Stimulated activated CD8-positive, alpha-beta memory T cell treated with anti-CD3 and anti-CD28 coated beads, Interleukin-7, amount 100 ng/mL, for 4 hours (primary cell): ENCODE data around the gene FASTKD1.
"Not testable (repeated sequence)": the region's sequence is repeated elsewhere in the genome, so short reads cannot be mapped to it uniquely, and the experiment has no call there.

ENCODE experiments used
- DNase-seq, 2 donors: peaks; one replicate each; pipeline ENCODE4 v3.0.0-alpha.2; 2020; ENCODE audit warnings: low read depth in 2 of 2

FASTKD1 gene, protein sequence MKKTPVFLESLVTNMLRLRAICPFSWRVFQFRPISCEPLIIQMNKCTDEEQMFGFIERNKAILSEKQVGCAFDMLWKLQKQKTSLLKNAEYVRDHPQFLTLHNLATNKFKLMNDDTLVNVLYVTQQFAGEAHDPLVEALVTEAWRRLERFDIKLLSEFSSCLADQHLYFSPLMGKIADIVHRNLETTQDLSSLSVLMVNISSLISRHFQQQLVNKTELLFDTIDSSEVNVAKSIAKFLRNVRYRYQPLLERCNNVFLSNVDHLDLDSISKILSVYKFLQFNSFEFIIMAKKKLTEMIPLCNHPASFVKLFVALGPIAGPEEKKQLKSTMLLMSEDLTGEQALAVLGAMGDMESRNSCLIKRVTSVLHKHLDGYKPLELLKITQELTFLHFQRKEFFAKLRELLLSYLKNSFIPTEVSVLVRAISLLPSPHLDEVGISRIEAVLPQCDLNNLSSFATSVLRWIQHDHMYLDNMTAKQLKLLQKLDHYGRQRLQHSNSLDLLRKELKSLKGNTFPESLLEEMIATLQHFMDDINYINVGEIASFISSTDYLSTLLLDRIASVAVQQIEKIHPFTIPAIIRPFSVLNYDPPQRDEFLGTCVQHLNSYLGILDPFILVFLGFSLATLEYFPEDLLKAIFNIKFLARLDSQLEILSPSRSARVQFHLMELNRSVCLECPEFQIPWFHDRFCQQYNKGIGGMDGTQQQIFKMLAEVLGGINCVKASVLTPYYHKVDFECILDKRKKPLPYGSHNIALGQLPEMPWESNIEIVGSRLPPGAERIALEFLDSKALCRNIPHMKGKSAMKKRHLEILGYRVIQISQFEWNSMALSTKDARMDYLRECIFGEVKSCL

DNA sequence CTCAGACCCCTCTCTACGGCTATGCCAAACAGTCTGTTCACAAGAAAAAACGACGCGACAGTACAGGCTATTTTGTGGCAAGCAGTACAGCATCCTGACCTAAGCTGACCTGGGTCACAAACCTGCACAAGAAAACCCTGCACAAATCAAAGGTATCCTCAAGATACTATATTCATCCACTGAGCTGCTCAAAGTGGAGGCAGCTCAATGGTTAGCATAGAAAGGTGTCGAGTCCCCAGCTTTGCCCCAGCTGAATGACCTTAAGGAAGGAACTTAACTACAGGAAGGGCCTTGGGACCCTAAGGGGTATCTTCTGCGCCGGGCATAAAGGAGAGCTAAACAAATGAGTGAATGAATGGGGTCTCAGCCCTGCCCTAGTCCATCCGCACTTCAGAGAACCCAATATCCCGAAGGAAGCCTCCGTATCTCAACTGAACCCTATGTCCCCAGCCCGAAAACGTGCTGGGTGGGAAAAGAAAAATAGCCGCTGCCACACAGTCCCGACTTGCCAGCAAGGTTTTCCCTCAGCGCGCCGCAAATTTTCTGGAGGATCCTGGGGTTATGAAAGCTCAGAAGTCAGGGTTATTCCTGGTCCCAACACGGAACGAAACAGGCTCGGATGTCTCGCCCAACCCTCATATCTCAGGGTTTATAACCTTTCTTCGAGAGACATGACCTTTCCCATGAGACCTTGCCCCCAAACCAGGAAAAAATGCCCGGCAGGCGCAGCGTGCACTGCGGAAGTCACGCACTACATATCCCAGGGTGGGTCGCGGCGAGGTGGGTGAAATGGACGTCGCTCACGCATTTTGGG is at the start of gene FASTKD1:
TSS of gene FASTKD1 (minus strand) at position 706 of the 814 bp plus-strand sequence. CDS start 1,836 bp downstream, outside the sequence.
- DNase-seq: peak; percentile 81 to 84

DNA sequence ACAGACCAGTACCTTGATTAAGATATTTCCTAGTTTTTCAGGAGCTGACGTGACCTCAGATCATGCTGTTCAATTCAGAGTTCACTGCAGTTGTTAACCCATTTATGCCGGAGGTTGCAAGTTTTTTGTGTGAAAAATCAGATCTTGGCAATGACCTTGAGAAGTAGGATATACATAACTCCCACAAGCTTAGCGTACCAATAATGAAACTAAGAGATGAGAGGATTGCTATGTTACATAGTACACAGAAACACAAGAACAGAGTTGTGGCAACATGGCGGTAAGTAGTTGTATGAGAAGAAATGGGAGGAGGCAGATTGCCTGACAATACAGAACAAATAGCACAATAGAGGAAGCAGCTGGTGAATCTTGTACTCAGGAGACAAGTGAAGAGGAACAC is 49.6 kb upstream of the FASTKD1 start:
- DNase-seq: no peak

DNA sequence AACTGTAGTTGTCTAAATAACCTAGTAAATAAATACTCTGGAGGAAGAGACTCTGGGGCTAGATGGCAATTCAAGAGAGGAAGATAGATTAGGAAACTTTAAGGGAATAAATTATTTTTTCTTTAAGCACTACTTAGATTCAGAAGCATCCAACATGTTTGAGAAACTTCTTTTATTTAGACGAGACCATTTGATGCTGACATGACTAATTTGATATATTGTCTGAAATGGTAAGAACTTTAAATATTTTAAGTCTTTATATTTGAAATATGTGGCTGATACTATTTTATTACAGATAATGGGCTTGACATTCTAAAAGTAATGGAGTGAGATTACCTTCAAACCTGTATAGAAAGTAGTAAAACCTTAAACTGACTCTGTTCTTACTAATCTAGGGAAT is 46.8 kb upstream of the FASTKD1 start:
- no peak for DNase-seq

DNA sequence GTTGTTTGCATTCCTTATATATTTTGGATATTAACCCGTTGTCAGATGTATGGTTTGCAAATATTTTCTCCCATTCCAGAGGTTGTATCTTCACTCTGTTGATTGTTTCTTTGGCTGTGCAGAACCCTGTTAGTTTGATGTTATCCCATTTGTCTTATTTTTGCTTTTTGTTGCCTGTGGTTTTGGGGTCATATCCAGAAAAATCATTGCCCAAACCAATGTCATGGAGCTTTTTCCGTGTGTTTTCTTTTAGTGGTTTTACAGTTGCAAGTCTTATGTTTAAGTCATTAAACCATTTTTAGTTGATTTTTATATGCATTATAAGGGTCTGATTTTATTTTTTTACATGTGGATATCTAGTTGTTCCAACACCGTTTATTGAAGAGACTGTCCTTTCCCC is 46.3 kb upstream of the FASTKD1 start:
- no peak for DNase-seq

DNA sequence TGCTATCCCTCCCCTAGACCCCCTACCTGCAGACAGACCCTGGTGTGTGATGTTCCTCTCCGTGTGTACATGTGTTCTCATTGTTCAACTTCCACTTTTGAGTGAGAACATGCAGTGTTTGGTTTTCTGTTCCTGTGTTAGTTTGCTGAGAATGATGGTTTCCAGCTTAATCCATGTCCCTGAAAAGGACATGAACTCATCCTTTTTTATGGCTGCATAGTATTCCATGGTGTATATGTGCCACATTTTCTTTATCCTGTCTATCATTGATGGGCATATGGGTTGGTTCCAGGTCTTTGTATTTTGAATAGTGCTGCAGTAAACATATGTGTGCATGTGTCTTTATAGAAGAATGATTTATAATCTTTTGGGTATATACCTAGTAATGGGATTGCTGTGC is 42.3 kb upstream of the FASTKD1 start:
- DNase-seq: not testable (repeated sequence)

DNA sequence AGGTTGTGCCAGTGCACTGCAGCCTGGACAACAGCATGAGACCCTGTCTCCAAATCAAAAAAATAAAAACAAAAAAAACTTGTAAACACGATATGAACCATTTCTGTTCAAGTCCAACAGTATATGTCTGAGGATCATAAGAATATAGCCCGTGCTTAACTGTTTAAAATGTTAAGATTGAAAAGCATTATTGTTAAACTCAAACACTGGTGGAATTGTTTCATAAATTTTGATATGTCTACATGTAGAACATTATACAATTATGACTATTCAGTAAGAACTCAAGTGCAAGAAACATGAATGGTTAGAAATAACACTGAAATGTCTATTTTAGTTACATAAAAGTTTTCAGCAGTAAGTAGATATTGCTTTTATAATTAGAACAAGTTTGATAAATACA is 40.2 kb upstream of the FASTKD1 start:
- DNase-seq: no peak

DNA sequence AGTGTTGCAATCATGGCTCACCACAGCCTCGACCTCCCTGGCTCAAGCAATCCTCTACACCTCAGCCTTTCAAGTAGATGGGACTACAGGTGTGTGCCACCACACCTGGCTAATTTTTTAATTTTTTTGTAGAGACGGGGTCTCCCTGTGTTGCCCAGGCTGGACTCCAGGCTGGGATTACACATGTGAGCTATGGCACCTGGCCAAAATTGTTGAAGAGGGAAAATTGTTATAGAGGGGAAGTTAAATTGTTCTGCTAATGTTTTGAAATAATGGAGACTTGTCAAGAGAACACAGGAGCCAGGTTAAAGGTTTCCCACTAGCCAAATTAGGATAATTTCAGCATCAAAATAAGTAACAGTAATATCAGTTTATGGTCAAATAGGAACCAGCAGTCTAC is 35.6 kb upstream of the FASTKD1 start:
- no peak for DNase-seq

DNA sequence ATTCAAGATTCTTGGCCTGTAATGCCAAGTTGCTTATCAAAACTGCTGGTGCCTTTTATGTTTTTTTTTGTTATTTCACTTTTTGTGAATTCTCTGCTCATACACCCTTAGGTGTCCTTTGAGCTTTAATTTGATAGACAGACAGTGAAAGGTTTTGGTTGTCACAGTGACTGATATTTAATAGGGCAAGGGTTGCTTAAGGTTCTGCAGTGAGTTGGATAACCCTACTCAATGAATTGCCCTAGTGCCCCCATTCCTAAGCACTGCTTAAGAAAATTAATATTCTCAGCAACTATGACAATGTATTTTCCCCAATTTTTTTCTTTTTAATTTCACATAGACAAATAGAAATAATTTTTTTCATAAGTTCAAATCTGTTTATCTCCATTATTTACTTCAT is 25.9 kb upstream of the FASTKD1 start:
- no peak for DNase-seq

DNA sequence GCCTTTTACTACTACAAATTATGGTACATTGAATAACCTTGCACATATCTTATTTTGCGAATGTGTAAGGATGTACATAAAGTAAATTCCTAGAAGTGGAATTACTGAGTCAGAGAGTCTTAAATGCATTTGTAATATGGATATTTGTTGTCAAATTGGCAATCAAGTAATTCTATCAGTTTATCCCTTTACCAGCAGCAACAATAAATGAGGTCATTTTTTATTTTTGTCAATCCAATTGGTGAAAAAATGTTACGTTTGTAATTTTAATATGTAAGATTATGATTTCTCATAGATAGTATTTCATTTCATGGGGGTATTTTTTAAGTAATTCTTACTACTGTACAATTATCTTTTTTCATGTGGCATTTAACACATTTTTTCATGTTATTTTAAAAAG is 25.3 kb upstream of the FASTKD1 start:
- DNase-seq: no peak

DNA sequence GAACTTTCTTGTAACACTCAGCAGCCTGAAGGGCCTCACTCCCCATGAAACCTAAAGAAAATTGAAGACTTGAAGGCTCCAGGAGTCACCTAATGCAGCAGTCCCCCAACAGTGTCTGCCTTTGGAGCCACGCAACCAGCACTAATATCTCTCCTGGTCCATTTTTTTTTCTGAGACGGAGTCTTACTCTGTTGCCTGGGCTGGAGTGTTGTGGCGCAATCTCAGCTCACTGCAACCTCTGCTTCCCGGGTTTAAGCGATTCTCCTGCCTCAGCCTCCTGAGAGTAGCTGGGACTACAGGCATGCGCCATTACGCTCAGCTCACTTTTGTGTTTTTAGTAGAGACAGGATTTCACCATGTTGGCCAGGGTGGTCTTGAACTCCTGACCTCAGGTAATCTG is 22.9 kb upstream of the FASTKD1 start:
- not testable (repeated sequence) for DNase-seq

DNA sequence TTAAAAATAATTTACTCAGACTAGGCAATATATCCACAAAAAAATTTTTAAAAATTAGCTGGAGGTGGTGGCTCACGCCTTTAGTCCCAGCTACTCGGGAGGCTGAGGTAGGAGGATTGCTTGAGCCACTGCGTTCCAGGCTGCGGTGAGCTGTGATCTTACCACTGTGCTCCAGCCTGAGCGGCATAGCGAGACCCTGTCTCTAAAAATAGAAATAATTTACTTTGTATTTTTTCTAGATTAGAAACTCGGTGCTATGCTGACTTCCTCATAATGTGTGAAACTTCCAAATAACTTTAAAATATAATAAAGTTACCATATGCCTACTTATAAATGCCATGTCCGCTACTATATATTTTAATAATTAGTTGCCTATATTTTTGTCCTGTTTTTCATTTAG is 17.1 kb upstream of the FASTKD1 start:
- DNase-seq: no peak

DNA sequence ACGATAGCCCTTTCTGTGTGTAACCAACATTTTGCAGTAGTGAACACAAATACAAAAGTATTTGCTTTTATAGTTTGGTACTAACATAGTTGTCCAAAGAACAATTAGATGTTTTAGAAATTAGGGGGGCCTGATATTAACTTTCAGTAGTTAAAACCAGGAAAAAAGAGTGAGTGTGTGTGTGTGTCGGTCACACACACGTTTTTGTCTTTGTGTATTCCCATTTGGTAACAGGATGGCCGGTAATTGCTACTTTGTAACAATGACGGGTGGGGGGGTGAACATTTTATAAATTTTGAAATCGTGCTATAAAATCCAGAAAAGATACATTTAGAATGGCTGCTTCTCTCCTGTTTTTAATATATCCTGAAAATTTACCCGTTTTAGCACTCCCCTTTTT is 12.0 kb upstream of the FASTKD1 start:
- no peak for DNase-seq

DNA sequence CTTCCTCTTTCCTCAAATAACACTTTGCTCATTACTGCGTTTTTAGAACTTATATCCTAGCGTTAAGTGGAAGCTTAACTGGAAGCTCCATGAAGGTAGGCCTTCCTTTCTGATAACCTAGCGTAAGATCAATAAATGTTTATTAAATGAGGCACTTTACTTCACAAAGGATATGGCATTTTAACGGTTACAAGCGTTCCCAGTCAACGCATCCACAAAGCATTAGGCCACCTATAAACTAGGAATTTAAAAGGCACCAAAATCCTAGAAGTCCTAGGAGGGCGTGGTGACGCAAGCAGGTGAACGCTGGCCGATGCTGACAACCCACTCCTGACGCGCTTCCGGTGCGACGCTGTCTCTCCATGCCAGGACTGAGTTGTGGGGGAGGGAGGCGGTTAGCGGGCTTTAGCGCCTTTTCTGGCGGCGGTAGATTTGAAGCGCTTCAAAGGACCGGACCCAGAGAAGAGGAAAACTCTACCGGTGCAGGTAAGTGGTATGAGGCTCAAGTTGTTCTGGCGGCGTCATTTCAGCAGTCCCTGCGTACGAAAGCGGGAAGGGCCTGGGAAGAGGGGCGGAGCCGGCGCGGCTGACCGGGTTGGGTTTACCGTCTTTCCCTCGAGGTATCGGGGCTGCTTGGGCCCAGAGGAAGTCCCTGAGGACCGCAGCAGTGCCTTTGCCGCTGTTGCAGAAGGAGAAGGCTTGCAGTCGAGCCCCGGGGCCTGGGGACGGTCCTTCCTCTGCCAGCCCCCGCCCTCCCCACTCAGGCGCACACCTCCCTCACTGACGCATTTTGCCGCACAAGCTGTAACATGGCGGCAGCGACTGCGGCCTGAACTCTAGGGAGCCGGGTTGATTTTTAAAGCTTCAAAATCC is 10.6 kb upstream of the FASTKD1 start, which contains the start of gene PPIG:
TSS of gene PPIG (plus strand) at position 347 of the 873 bp plus-strand sequence. CDS start 19,691 bp downstream, outside the sequence.
- DNase-seq: peak; percentile 83 to 86

DNA sequence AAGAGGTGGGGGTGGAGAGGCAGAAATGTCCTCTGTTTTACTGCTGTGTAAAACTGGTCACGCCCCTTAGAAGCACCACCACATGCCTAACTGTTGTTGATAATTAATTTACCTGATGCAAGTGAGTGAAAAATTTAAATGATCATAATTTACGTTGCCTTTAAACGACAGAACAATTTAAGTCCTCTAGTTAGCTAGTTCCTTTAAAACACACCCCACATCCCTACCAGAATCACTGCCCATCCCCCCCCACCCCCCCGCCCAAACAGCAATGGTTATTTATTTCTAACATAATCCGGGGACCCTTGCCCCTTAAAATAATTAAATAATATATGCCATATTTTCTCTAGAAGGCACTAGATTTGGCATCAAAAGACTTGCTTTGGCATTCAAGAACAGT is 9.9 kb upstream of the FASTKD1 start:
- DNase-seq: no peak

DNA sequence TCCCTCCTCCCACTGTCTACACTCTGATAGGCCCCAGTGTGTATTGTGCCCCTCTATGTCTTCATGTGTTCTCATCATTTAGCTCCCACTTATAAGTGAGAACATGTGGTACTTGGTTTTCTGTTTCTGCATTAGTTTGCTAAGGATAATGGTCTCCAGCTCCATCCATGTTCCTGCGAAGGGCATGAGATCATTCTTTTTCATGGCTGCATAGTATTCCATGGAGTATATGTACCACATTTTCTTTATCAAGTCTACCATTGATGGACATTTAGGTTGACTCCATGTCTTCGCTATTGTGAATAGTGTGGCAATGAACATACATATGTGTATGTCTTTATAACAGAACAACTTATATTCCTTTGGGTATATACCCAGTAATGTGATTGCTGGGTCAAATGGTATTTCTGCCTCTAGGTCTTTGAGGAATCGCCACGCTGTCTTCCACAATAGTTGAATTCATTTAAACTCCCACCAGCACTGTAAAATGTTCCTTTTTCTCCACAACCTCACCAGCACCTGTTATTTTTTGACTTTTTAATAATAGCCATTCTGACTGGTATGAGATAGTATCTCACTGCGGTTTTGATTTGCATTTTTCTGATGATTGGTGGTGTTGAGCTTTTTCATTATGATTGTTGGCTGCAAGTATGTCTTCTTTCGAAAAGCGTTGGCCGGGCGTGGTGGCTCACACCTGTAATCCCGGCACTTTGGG is 9.0 kb upstream of the FASTKD1 start:
- DNase-seq: not testable (repeated sequence)

DNA sequence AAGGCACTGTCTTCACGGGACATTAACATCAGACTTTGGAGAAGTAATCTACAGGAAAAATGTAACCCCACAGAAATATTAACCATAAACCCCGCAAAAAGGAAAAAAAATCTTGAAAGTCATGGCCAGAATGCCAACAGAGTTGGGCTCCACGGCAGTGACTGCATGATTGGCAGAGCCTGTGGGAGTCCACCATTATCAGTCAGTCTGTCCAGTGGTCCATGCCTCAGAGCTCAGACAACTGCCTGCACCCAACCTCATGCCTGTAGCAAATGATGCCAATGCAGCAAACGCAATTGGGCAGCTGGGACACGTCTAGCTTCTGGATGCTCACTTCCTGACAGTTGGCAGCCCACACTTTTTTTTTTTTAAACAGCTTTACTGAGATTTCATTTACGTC is 5.4 kb upstream of the FASTKD1 start:
- no peak for DNase-seq

DNA sequence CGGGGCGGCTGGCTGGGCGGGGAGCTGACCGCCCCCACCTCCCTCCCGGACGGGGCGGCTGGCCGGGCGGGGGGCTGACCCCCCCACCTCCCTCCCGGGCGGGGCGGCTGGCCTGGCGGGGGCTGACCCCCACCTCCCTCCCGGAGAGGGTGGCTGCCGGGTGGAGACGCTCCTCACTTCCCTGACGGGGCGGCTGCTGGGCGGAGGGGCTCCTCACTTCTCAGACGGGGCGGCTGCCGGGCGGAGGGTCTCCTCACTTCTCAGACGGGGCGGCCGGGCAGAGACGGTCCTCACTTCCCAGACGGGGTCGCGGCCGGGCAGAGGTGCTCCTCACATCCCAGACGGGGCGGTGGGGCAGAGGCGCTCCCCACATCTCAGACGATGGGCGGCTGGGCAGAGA is 1.6 kb upstream of the FASTKD1 start:
- DNase-seq: not testable (repeated sequence)

DNA sequence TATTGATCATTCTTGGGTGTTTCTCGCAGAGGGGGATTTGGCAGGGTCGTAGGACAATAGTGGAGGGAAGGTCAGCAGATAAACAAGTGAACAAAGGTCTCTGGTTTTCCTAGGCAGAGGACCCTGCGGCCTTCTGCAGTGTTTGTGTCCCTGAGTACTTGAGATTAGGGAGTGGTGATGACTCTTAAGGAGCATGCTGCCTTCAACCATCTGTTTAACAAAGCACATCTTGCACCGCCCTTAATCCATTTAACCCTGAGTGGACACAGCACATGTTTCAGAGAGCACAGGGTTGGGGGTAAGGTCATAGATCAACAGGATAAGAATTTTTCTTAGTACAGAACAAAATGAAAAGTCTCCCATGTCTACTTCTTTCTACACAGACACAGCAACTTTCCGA is 874 bp upstream of the FASTKD1 start:
- not testable (repeated sequence) for DNase-seq

DNA sequence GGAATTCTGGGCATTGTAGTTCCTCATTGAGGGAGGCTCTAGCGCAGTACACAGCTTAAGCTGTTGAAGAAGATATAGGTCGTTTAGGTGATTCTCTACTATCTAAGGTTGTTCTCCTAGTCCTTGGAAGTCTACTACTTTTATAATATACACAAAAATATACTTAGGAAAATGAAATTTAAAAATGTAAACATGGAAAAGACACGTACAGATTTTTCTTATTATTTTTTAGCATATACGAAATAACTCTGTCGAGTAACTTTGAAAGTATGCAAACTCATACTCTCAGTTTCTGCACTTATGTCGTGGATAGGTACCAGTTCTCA is 272 bp upstream of the FASTKD1 start:
- no peak for DNase-seq

DNA sequence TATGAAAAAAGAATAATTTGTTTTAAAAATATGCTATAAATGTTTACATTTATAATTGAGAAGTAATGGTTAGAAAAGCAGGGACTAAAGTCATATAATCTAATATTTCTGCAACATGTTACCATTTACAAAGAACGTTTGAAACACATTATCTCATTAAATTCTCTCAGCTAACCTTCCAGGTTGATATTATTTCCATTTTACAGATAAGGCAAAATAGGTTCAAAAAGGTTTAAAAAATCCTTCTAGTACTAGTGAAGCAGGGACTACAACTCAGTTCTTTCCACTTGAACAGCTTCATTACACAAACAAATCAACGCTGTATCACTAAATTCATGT is 875 bp downstream of the FASTKD1 start:
- no peak for DNase-seq

DNA sequence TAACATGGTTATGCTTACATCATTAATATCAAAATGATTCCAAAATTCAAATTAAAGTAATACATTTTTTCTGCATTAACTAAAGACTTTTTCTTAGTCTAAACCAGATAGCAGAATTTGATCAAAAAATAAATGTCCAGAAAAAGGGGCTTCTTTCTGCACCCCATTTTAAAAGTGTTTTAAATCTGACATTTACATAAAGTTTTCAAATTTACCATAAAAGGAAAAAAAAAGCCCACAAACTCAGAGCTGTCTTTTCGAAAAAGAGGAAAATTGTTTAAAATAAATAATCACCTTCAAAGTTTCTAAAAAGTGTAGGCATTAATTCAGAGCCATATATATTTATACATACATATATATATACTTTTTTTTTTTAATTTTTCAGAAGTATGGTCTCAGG is 1.5 kb downstream of the FASTKD1 start:
- no peak for DNase-seq
